Fibroblast of lung (primary cell): Measurements from ENCODE around the gene DAPK1.

Experiments
- CTCF ChIP-seq, 2 donors: IDR thresholded peaks in 1 of 2; conservative IDR thresholded peaks in 1 of 2; 1 replicate in 1 of 2; 2 replicates in 1 of 2; pipeline ENCODE4 v1.5.1; 2011 to 2012; ENCODE audit warnings: low read length in 2 of 2, control low read depth in 1 of 2, inconsistent platforms in 1 of 2, low read depth in 1 of 2, mild to moderate bottlenecking in 1 of 2
- EZH2 ChIP-seq: IDR thresholded peaks from 2 replicates; pipeline ENCODE4 v1.5.1; 2012; ENCODE audit warnings: low read length, control low read depth, mild to moderate bottlenecking; ENCODE audit errors: missing control alignments

GRCh38 chr9:87657893-87658292 is 160.2 kb downstream of the DAPK1 start:
- TF ChIP-seq CTCF (conservative IDR thresholded peaks at IDR 0.05 in 1 of 2, IDR thresholded peaks at IDR 0.05 in 1 of 2; ENCODE audit: low read depth in 1 of 2, low read length in 2 of 2), result no peak
- no peak for TF ChIP-seq EZH2
